Kidney tubule cell (primary cell): ENCODE measurements around the gene GNA15.

Experiments used
- DNase-seq: peaks from one replicate; pipeline ENCODE4 v3.0.0-alpha.2; 2018; ENCODE audit warnings: low spot score

GNA15 gene

GRCh38 chr19:3121396-3121795 is 14.4 kb upstream of the GNA15 start:
- no peak for DNase-seq

- no peak for DNase-seq
Measured at GRCh38 chr19:3121821-3122511, 13.9 kb upstream of the GNA15 start.

DNA sequence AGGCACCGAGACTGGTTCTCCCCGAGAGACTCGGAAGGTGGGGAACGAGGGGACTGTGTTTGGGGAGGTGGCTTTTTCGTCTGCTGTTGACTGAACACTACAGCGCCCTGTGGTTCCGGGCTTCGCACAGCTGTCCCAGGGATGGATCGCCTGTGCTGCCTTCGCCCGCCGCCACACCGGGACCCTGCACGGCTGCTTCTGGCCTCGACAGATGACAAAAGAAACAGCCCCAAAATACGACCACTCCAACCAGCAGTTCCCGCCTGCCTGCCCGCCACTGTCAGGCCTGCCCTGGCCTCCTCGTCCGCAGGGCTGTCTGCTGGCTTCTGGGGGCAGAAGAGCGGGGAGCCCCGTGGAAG is 13.3 kb upstream of the GNA15 start:
- DNase-seq, result no peak

GRCh38 chr19:3123088-3123721 is 12.6 kb upstream of the GNA15 start:
- DNase-seq, result no peak

GRCh38 chr19:3123956-3124355 is 11.9 kb upstream of the GNA15 start:
- no peak for DNase-seq

GRCh38 chr19:3124630-3125029 is 11.2 kb upstream of the GNA15 start:
- DNase-seq, result no peak

- DNase-seq, result peak; percentile 67
Measured at GRCh38 chr19:3125900-3126524, 9.8 kb upstream of the GNA15 start.

DNA sequence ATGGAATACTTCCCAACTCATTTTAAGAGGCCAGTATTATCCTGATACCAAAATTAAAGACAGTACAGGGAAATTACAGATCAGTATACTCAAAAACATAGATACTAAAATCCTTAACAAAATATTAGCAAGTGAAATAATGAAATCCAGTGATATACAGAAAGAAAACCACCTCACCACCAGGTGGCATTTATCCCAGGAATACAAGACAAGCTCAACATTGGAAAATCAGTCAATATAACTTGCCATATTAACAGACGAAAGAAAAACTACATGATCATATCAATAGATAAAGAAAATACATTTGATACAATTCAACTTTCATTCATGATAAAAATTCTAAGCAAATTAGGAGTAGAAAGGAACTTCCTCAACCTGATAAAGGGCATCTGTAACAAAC is 6.7 kb upstream of the GNA15 start:
- DNase-seq, result peak; percentile 43

- DNase-seq, result no peak
Measured at GRCh38 chr19:3131168-3131567, 4.7 kb upstream of the GNA15 start.

GRCh38 chr19:3132971-3133792 is 2.7 kb upstream of the GNA15 start:
- peak; percentile 43 for DNase-seq

- DNase-seq, result no peak
Measured at GRCh38 chr19:3133793-3134116, 2.1 kb upstream of the GNA15 start.

DNA sequence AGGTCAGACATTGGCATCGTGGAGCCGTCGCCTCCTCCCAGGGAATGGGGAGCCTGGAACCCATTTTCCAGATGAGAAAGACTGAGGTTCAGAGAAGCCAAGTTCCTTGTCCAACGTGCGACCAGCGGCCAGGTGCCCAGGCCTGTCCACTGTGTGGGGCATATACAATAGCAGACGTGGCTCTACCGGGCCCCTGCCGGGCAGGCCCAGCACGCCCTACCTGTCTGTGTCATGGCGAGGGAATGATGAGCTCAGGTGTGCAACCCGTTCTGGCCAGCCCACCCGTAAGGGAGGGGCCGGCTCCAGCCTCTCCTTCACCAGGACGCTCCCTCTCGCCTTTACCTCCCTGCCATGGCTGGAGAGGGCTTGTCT is 837 bp downstream of the GNA15 start:
- no peak for DNase-seq

GRCh38 chr19:3137119-3137518 is 1.3 kb downstream of the GNA15 start:
- no peak for DNase-seq

DNA sequence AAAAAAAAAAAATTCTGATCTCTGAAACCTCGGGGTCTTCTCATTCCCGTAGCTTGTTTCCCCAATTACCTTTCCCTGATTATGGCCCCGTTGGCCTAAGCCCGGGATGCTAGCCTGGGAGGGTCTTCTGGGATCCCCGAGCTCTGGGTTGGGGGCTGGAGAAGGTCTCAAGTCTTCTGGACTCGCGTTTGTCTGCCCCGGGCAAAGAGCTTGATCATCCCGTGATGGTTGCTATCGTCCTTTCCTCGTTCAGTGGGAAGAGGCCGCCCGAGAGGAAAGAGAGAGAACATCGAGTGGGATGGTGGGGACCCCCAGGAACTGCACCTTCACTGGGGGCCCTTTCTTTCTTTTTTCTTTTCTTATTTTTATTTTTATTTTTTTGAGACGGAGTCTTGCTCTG is 2.4 kb downstream of the GNA15 start:
- DNase-seq, result no peak

DNA sequence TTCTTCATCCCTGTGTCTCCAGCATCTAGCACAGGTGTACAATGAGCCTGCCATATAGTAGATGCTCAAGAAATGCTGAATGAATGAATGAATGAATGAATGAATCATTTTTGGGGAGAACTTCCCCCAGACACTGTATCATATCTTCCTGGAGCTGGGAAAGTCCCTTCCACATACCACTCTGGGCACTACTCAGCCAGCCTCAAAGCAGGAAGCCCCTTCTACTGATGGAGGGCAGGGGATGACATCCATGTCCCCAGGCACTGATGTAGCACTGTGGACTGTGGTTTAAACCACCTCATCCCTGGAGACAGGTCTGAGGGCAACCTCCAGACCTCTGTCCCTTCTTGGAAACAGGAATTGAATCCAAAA is 4.8 kb downstream of the GNA15 start:
- DNase-seq, result peak; percentile 33

GRCh38 chr19:3142292-3142670 is 6.4 kb downstream of the GNA15 start:
- peak; percentile 63 for DNase-seq

DNA sequence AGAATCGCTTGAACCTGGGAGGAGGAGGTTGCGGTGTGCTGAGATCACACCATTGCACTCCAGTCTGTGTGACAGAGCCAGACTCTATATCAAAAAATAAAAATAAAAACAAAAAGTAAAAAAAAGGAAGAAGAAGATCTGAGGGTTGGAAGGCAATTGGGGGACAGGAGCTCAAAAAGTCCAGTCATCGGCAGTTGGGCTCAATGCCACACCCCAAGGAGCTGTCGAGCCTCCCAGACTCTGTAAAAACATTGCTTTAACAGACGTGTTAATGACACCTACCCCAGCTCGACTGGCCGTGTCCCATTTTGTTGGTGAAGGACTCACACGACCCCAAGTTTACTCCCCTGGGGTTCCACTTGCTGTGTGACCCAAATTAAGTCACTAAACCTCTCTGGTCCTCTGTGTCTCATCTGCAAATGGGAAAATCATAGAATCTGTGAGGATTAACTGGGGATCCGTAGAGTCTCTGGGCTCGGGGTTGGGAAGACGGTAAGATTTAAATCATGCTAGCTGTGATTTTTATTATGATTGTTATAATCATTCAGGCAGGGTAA is 7.0 kb downstream of the GNA15 start:
- no peak for DNase-seq

- no peak for DNase-seq
Measured at GRCh38 chr19:3145909-3146676, 10.3 kb downstream of the GNA15 start.

- peak; percentile 11 for DNase-seq
Measured at GRCh38 chr19:3146677-3147100, 10.9 kb downstream of the GNA15 start.

DNA sequence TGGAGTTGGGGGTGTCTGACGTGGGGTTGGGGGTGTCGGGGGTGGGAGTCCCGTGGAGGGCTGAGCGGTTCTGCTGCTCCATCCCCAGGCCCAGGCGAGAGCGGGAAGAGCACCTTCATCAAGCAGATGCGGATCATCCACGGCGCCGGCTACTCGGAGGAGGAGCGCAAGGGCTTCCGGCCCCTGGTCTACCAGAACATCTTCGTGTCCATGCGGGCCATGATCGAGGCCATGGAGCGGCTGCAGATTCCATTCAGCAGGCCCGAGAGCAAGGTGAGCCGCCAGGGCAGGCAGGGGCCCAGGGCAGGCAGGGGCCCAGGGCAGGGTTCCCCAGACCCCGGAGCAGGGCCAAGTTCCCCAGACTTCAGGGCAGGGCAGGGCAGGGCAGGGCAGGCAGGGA is 12.7 kb downstream of the GNA15 start:
- no peak for DNase-seq

GRCh38 chr19:3149089-3149488 is 13.3 kb downstream of the GNA15 start:
- no peak for DNase-seq
